Smooth muscle cell of the brain vasculature (primary cell): Measurements from ENCODE around the gene HNRNPH1.
A peak's percentile ranks its signal among the peaks of the same experiment; 100 is the strongest.

Source experiments
- DNase-seq: peaks from one replicate; pipeline ENCODE4 v3.0.0-alpha.2; 2012; ENCODE audit warnings: low read depth, low spot score

Gene HNRNPH1

GRCh38 chr5:179623906-179624741, 653 bp upstream of the HNRNPH1 start:
- peak; percentile 70 for DNase-seq

GRCh38 chr5:179621551-179622214, 1.8 kb downstream of the HNRNPH1 start:
- DNase-seq = no peak

GRCh38 chr5:179620703-179621350, 2.6 kb downstream of the HNRNPH1 start:
- no peak for DNase-seq

GRCh38 chr5:179620293-179620692, 3.2 kb downstream of the HNRNPH1 start:
- no peak for DNase-seq

GRCh38 chr5:179619776-179620175, 3.7 kb downstream of the HNRNPH1 start:
- no peak for DNase-seq

GRCh38 chr5:179618923-179619554, 4.4 kb downstream of the HNRNPH1 start:
- no peak for DNase-seq

- DNase-seq = no peak
Measured at GRCh38 chr5:179617930-179618329, 5.5 kb downstream of the HNRNPH1 start.

GRCh38 chr5:179616002-179616594, 7.4 kb downstream of the HNRNPH1 start:
- no peak for DNase-seq

GRCh38 chr5:179615203-179615602, 8.3 kb downstream of the HNRNPH1 start:
- DNase-seq = no peak

- no peak for DNase-seq
Measured at GRCh38 chr5:179614745-179615144, 8.7 kb downstream of the HNRNPH1 start.

- no peak for DNase-seq
Measured at GRCh38 chr5:179613460-179614071, 9.9 kb downstream of the HNRNPH1 start.

- DNase-seq = no peak
Measured at GRCh38 chr5:179612577-179613459, 10.7 kb downstream of the HNRNPH1 start.

GRCh38 chr5:179610903-179611265, 12.6 kb downstream of the HNRNPH1 start:
- no peak for DNase-seq

GRCh38 chr5:179610109-179610902, 13.2 kb downstream of the HNRNPH1 start:
- DNase-seq = no peak

GRCh38 chr5:179609834-179610108, 13.7 kb downstream of the HNRNPH1 start:
- no peak for DNase-seq

- no peak for DNase-seq
Measured at GRCh38 chr5:179608131-179608581, 15.3 kb downstream of the HNRNPH1 start.

- no peak for DNase-seq
Measured at GRCh38 chr5:179607160-179607931, 16.1 kb downstream of the HNRNPH1 start.

GRCh38 chr5:179606910-179607159, 16.6 kb downstream of the HNRNPH1 start:
- no peak for DNase-seq
